T-helper 1 cell treated with Interleukin-12 subunit alpha and Interleukin-12 subunit beta and Interleukin-4 antibody, amounts not matched to agents 30 ng/mL and 1 ng/mL, for 36 hours (primary cell): Measurements from ENCODE around the gene THBD. TPM values are rescaled to one million over a fixed set of nuclear protein-coding genes. Genes with fewer than 3 reads are reported as not detected.

ENCODE experiments used
- intact Hi-C: fragments of 100-400 bp; cut with micrococcal nuclease; formaldehyde crosslinking; loops from one replicate; pipeline ENCODE4 v1.15.1; 2024
- total RNA-seq: library from RNA; stranded (reverse); gene quantifications from 2 replicates; pipeline ENCODE4 v1.2.3, GENCODE V29; 2022

Gene THBD, protein sequence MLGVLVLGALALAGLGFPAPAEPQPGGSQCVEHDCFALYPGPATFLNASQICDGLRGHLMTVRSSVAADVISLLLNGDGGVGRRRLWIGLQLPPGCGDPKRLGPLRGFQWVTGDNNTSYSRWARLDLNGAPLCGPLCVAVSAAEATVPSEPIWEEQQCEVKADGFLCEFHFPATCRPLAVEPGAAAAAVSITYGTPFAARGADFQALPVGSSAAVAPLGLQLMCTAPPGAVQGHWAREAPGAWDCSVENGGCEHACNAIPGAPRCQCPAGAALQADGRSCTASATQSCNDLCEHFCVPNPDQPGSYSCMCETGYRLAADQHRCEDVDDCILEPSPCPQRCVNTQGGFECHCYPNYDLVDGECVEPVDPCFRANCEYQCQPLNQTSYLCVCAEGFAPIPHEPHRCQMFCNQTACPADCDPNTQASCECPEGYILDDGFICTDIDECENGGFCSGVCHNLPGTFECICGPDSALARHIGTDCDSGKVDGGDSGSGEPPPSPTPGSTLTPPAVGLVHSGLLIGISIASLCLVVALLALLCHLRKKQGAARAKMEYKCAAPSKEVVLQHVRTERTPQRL
- not detected in 2 replicates for total RNA-seq

DNA sequence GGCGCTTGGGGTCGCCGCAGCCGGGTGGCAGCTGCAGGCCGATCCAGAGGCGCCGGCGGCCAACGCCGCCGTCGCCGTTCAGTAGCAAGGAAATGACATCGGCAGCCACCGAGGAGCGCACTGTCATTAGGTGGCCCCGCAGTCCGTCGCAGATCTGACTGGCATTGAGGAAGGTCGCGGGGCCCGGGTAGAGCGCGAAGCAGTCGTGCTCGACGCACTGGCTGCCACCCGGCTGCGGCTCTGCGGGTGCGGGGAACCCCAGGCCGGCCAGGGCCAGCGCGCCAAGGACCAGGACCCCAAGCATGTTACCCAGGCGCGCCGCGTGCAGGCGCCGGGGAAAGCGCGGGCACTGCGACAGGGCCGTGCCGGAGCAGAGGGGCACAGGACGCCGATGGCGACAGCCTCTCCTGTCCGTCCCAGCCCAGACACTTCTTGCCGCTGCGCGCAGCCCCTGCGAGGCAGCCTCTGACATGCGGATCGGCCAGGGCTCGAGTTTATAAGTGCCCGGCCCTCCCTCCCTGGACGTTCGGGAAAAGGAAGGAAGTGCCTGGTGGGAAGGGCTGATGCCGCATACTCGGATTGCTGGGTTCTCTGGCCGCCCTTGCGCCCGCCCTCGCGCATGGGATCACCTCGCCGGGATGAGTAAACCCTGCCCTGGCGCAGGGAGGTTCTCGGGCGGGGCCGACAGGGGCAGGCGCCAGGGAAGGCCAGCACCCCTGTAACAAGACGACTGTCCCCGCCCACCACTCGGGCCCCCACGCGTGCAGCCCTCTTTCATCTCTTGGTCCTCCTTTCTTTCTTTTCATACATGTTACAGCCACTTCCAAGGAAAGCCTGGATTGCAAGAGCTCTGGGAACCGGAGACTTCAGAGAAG lies at the start of gene THBD:
TSS of gene THBD (minus strand) at position 472 of the 875 bp plus-strand sequence. CDS start at position 304, 168 bp downstream.
- intact Hi-C loops: loop anchor here (1.0 to 10.0 kb wide), 5 partner anchors 93 to 359 kb away; no protein-coding TSS in a partner anchor

DNA sequence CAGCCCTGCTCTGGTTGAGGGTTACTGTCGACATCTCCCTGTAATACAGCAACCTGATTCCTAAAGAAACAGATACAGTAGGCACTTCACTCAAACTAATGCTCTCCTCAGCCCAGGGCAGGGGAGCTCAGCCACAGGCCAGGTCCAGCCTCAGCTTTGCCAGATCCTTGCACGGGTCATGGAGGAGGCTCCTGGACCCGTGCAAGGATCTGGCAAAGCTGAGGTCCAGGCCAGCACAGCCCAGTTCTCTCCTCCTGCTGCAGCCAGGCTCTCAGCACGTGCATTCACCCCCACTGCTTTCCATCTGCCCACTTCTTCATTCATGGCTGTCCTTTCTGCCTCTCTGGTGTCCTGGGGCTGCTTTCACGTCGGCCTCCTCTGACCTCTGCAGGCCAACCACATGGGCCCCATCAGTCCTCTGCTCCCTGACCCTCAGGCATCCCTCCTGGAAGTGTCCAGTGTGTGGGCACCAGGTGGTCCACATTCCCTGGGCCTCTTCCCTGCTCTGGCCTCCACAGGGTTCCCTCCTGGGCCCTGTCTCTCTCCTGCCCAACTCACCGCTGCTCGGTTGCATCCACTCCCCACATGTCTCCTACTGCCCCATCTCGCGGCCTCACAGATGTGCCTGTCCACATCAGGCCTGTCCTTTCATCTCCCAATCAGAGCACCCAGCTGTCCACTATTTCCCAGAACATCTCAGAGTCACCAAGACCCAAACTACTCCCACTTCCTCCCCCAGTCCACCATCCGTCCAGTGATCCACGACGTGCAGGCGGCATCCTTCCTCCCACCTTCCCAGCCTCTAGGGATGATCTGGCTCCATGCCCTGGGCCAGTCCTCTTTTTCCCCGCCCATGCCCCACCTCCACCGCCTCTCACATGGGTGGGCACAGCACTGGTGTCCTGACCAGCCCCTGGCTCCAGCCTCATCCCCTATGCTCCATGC lies 48.4 kb upstream of the THBD start:
- intact Hi-C loops: no loop called here

DNA sequence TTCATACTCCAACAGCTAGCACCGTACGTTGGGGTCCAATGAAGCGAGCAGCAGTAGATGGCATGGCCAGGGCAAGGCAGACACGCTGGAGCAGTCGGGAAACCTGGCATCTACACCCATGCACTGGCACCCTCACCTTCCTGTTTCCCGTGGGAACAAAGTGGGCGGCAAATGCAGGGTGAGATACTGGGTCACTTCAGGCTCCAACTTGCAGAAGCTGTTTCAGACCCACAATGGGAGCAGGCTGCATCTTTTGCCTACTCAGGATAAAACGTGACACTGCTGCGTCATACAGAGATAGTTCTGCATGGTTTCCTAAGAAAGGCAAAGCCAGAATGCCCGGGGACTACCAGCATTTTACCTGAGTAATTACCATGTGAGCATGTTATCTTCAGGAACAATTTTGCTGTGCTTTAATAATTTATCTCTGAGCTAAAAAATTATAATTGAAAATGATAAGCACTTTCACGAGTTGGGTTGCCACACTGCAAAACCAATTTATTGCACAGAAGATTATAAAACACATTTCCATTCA lies 47.6 kb upstream of the THBD start:
- intact Hi-C loops: no loop called here

DNA sequence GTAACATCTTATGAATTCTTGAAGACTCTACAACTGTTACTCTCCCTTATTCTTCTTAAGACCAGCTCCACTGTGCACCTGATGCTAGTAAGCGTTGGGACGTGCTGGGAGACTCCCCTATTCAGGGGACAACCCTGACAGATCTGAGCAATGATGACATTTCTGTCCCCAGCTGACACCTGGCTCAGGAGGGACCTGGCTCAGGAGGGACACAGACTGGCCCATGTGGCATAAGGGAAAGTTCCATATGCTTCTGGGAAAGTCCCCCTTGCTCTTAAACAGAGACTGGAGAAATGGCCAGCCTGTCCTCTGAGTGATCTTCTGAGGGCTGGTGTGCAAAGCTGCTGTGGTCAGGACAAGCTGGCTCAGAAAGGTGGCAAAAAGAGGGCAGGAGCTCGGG lies 46.6 kb upstream of the THBD start:
- intact Hi-C loops: no loop called here

DNA sequence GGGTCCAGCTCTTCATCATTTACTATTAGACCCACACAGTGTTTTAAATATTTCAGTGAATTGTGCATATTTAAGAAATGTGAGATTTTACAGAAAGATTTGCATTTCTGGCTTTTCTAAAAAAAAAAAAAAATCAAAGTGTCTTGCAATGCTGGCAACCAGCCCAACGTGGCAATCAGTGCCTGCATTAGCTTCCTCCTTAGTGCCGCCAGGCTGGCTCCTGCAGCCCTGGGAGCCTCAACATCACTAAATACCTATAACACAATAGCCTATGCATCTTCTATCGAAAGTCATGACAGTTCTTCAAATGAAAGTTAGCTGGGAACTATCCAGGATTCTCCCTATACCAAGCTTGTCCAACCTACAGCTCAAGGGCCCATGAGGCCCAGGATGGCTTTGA lies 46.0 kb upstream of the THBD start:
- intact Hi-C loops: no loop called here

DNA sequence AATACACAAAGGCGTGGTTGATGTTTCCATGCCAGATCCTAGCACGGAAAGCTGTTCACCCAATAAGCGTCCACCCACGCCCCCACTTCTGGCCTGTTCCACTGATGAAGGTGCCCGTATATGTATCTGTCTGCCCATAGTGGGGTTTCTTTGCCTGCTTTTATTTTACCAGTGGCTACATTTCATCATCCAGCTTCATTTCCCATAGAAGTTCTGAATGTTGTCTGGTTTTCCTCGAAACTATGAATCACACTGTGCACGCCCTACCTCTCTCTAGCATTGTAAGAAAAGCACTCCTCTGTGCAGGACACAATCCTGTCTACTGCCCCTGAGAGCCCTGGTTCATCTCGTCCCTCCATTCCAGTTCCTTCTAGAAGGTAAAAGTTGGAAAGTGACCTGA lies 45.5 kb upstream of the THBD start:
- intact Hi-C loops: no loop called here

DNA sequence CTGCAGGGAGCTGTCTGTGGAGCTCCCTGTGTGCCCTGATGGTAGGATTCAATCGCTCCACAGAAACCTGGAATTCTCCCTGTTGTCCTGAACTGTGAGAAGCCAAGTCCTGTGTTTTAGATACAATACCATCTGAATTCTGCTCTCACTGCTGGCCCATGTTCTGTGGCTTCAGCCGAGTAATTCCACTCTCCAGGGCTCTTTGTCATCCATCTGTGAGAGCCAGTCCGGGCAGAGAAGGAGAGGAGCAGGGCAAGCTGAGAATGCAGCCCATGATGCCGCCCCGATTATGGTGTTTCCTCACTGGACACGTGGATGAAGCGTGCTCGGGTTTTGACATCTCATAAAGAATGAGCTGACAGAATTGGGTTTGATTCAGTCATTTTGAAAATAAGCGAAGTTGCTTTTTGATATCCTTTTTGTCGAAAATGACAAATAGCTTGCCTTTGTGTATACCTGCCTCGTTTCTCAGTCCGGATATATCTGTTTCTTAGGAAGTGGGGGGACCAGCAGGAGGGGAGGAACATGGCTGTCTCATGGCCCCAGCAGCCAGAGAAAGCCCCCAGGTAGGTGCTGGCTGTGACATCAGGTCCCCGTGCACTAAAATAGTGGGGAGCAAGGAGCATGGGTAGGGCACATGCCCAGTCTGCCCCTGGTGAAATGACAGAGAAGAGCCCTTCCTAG lies 44.9 kb upstream of the THBD start:
- intact Hi-C loops: no loop called here

DNA sequence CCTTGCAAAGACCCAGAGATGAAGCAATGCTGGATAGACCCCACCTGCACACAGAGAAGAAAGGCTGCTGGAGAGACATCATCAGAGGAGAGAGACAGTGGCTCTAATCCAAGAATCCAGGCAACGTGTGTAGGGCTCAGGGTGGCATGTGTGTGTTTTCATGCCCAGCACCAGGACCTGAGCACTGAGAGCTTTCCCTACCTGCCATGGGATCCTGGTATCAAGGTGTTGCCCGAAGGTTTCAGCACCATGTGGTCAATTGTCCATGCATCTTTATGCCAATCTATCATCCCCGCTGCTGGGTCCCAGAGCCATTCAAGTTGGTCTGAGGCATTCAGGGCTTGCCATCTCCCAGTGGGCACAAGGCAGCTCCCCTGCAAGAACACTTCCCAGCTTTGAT lies 44.1 kb upstream of the THBD start:
- intact Hi-C loops: no loop called here

DNA sequence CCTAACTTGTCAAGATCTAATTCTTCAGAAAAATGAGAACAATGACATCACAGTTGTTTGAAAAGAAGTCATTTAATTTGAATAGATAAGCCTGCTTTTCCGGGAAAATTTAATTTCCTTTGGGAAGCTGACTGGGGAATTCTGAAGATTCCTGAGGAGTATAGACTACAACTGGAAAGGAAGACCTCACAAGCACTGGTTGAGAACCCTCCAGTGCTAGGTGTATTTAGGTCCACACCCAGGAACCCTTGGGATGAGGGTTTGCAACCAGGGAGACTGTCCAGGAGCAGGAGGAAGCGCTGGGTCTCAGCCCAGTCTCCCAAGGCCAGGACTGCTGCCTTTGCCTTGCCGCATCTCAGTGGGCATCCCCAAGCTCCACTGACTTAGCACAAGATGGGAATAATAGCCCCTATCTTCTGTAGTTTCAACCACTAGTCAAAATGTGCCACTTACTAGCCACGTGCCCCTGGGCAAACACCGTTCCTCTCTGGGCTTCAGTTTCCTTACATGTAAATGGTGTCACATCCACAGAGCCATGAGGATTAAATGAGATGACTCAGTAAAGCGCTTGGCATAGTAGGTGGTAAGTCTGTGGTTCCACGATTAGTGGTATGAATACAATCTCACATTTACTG lies 43.5 kb upstream of the THBD start:
- intact Hi-C loops: no loop called here

DNA sequence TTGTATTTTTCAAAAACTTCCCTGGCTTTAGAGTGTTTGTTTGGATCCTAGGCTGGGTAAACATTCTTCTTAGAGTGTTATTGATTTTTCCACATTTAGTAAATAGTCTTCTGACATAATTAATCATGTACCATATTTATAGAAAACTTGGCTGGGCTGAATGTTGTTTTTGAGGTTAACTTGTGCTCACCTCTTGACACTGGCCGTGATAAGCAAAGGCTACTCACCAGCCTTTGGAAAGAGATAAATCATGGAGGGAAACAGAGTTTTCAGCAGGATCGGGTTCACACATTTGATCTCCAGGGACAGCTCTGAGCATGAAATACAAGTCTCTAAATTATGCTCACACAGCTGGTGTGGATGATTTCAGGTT lies 42.9 kb upstream of the THBD start:
- intact Hi-C loops: no loop called here

DNA sequence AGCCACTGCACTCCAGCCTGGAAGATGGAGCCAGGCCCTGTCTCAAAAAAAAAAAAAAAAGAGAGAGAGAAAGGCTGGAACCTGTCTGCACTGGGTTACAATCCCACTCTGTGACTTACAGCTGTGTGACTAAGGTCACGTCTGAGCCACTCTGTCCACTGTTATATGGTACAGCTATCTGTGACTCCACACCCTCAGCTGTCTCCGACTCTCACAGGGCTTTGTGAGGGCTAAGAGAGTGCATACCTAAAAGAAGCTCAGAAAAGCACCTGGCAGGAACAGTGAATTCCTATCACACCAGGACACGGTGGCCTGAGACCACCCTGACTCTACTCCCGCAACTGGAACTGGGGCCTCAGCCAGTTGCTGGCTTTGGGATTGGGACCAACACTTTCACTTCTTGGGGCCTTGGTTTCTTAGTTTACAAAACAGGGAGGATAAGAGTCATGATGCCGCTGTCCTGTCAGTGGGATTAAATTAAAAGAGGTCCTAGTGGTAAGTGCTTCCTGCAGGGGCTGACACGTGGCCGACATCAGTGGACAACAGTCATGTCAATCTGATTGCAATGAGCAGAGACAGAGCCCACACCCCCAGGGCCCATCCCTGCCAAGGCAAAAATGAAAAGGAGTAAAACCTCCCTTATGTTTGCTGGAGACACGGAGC lies 42.4 kb upstream of the THBD start:
- intact Hi-C loops: no loop called here

DNA sequence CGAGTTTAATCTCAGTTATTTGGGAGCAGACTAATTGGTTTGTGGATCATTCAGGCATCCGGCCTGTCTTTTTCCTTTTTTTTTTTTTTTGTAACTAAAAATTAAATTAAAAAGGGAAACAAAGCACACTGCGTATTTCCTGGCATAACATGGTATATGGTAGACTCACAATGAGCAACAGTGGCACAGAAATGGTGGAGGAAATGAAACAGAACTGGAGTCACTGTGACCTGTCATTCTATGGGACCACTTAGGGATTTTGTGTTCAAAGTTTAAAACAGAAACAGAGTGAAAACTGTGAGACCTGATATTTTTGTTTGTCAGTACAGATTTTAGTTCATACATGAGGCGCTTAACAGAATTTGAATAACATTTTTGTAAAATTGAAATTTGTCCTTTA lies 41.4 kb upstream of the THBD start:
- intact Hi-C loops: no loop called here

DNA sequence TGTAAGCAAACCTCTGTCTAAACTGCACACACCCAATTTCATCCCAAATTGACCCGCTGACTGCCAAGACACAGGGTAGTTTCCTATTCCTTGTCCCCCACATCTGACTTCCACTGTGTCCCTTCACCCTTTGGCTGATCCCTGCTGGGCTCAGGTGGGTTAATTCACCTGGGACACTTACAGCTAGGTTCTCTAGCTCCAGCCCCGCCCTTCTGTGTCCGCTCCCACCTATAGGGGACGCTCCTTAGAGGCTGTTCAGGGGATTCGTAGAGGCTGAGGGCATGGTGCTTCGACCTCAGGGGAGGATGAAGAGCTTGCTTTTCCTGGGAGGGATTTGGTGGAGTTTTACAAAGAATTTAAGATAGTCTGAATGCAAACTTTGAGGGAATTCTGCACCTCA lies 40.7 kb upstream of the THBD start:
- intact Hi-C loops: no loop called here

DNA sequence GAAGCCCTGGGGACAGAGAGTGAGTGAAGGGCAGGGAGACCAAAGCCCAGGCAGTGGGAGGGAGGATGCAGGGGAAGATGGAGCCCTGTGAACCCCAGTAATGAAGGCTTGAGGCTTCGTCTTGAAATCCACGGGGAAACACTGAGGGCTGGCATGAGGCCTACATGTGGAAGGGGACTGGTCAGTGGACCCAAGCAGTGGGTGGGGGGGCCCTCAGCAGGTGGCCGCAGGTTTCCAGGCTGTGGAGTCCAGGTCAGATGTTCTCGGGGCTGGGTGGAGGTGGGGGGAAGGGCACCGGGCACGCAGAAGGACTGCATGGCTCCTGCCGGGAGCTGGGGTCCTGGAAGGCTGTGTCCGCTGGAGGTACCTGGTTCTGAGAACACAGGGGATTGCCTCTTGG lies 39.4 kb upstream of the THBD start:
- intact Hi-C loops: no loop called here

DNA sequence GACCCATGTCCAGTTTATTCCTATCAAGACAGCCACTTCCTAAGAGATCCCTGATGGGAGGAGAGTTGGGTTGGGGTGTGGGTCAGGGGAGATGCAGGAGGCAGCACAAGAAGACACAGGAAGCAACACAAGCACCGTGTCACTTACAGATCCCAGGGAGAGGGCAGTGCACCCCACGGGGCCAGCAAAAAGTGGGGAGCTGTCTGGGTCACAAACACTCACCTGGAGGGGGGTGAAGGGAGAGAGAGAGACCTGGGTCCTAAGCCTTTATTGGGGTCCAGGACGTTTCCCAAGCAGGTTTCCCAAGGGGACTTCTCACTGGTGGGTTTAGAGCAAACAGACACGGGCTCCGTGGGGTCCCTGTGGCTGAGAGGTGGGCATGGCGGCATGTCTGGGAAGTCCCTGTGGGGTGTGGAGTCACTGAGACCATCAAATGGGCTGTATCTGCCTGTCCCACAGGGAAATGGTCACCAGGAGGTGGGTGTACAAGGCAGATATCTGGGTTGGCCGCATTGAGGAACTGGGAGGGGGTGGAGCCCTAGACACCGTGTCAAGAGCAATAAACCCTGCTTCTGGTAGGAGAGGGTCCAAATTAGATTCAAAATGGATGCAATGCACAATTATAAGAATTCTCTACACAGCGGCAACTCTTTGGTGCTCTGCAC lies 38.2 kb upstream of the THBD start:
- intact Hi-C loops: loop anchor here (2.0 kb wide), 1 partner anchor 55 kb away; no protein-coding TSS in a partner anchor

DNA sequence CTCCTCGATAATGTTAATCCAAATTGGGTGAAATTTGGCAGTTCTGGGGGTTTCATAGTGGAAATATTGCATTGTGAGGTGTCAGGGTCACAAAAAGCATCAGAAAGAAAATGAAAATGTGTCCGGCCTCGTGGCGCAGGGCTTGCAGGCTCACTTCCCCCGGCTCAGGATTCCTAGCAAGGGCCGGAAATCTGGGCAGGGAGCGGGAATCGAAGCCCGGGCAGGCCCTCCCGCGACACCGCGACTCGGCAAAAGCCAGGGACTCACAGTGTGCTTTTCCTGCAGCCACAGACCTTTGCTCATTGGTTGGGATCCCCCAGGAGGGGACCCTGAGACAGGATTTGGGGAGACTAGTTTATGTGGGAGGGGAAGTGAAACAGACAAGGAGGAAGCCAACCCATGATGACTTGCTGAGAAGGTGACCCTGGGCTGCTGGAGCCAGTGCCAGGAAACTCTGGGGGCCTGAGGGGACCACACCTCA lies 37.5 kb upstream of the THBD start:
- intact Hi-C loops: loop anchor here (1.0 to 2.0 kb wide), 2 partner anchors 56 to 262 kb away; no protein-coding TSS in a partner anchor

DNA sequence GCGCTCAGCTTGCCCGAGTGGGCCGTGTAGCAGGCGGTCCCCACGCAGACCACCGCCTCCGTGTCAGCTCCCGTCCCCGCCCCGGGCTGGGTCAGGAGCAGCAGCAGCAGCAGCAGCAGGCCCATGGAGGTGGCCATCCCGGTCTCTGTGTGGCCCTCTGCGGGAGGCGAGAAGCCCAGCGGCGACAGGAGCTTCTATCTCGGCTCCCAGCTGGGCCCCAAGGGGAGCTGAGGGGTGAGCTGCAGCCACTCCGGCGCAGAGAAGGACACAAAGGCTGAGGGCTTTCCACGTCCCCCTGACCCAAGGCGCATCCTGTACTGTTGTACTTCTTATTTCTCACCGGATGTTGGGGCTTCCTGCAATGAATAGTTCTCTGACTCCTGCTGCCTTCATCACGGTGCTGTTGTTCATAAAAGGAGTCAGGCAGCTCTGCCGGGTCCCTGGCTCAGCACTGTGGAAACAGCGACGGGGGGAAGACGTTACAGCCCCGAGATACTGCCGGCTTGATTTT lies 36.6 kb upstream of the THBD start, which contains the start of gene CD93:
TSS of gene CD93 (minus strand) at position 269 of the 511 bp plus-strand sequence. CDS start at position 137, 132 bp downstream.
- intact Hi-C loops: loop anchor here (1.0 to 2.0 kb wide), 2 partner anchors 57 to 263 kb away; no protein-coding TSS in a partner anchor
